ENCODE measurements around the gene STRBP.

Gene STRBP

DNA sequence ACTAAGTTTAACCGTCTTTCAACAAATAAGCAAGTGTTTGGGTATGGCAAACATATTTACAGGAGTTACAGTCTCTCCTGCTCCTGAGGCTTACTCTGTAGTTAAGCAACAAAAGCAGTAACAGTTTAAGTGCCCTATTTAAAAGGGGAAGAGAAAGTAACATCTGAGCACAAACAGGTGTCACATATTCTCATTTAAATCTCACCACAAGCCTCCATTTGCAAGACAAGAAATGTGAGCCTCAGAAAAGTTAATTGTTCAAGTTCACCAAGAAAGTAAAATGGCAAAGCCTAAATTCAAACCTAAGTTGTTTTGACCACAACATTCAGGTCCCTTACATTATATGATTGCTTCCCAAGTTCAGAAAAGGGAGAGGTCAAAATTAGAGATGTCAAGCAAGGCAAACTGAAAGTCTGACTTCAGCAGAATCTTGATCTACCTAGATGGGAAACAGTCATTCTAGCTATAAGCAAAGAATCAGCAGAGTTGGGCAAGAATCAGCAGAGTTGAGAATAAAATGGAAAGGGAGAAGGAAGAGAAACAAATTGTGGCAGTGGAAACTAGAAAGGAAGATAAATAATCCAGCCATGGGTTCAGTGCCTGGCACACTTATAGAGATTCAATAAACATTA lies 93.4 kb downstream of the STRBP start:
- no peaks in the 10 kb centered on the region for H3K36me3 ChIP-seq
- TF ChIP-seq, protein P1, sequence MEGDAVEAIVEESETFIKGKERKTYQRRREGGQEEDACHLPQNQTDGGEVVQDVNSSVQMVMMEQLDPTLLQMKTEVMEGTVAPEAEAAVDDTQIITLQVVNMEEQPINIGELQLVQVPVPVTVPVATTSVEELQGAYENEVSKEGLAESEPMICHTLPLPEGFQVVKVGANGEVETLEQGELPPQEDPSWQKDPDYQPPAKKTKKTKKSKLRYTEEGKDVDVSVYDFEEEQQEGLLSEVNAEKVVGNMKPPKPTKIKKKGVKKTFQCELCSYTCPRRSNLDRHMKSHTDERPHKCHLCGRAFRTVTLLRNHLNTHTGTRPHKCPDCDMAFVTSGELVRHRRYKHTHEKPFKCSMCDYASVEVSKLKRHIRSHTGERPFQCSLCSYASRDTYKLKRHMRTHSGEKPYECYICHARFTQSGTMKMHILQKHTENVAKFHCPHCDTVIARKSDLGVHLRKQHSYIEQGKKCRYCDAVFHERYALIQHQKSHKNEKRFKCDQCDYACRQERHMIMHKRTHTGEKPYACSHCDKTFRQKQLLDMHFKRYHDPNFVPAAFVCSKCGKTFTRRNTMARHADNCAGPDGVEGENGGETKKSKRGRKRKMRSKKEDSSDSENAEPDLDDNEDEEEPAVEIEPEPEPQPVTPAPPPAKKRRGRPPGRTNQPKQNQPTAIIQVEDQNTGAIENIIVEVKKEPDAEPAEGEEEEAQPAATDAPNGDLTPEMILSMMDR (IDR thresholded peaks at IDR 0.05), result no peak
- no peak overlapping the region for H3K4me3 ChIP-seq (ENCODE audit: low read depth in 1 of 2, low read length in 1 of 2)
- no peak overlapping the region for H3K27ac ChIP-seq
- H3K9me3 ChIP-seq, result no peaks in the 10 kb centered on the region
- H3K27me3 ChIP-seq, result no peaks in the 10 kb centered on the region
- no peaks in the 10 kb centered on the region for H3K4me1 ChIP-seq (ENCODE audit: control insufficient read depth in 1 of 2, insufficient read depth in 1 of 2, low read depth in 1 of 2, low read length in 1 of 2)

DNA sequence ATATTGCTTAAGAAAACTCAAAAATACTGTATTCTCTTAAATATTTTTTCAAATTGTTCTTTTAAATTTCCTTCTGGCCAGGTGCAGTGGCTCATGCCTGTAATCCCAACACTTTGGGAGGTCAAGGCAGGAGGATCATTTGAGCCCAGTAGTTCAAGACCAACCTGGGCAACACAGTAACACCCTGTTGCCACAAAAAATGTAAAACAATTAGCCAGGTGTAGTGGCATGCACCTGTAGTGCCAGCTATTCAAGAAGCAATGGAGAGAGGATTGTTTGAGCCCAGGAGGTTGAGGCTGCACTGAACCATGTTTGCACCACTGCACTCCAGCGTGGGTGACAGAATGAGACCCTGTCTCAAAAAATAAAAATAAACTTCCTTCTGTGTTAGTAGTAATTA lies 94.3 kb downstream of the STRBP start:
- Histone ChIP-seq H3K4me1 (ENCODE audit: control insufficient read depth in 1 of 2, insufficient read depth in 1 of 2, low read depth in 1 of 2, low read length in 1 of 2) (no peaks in the 10 kb centered on the region), H3K9me3 (no peaks in the 10 kb centered on the region), H3K36me3 (no peaks in the 10 kb centered on the region), H3K27ac (no peak overlapping the region), H3K27me3 (no peaks in the 10 kb centered on the region), H3K4me3 (ENCODE audit: low read depth in 1 of 2, low read length in 1 of 2) (no peak overlapping the region)
- TF ChIP-seq, protein P1 (IDR thresholded peaks at IDR 0.05), result no peak

DNA sequence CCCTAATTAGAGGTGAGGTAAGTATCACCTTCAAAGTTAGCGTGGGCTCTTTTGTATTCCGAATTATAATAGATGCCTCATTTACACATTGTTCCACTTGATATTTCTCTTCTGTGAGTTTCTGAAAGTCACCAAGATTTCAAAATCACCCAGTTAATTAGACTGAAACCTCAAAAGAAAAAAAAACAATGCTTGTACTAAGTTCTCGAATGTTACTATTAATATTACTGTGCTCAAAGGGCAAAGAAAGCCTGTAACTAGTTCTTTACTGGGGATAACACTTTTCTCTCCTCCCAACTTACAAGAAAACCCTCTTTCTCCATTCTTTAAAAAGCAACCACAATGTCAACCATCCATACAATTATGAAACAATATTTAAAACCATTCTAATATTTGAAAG lies 98.5 kb downstream of the STRBP start:
- TF ChIP-seq, protein P1 (IDR thresholded peaks at IDR 0.05), result no peak
- Histone ChIP-seq H3K9me3 (no peaks in the 10 kb centered on the region), H3K4me3 (ENCODE audit: low read depth in 1 of 2, low read length in 1 of 2) (no peak overlapping the region), H3K4me1 (ENCODE audit: control insufficient read depth in 1 of 2, insufficient read depth in 1 of 2, low read depth in 1 of 2, low read length in 1 of 2) (no peaks in the 10 kb centered on the region), H3K27ac (no peak overlapping the region), H3K27me3 (no peaks in the 10 kb centered on the region), H3K36me3 (no peaks in the 10 kb centered on the region)

DNA sequence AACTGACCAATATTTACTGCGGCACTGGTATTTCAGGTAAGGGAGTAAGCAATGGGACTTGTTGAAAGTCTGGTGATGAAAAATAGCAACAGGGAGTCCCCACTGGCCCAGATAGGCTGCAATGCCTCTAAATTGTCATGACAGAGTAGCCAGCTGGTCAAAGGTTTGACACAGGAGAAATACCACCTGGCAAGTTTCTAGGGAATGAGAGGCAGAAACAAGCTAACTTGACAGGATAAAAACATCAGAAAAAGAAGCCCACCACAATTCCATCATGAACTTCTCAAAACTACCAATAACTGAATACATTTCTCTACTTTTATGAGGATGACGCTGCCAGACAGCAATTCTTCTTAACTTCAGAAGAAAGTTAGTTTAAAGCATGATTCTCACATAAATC lies 99.8 kb downstream of the STRBP start:
- H3K27me3 ChIP-seq, result no peaks in the 10 kb centered on the region
- TF ChIP-seq, protein P1 (IDR thresholded peaks at IDR 0.05), result no peak
- no peak overlapping the region for H3K4me3 ChIP-seq (ENCODE audit: low read depth in 1 of 2, low read length in 1 of 2)
- no peaks in the 10 kb centered on the region for H3K4me1 ChIP-seq (ENCODE audit: control insufficient read depth in 1 of 2, insufficient read depth in 1 of 2, low read depth in 1 of 2, low read length in 1 of 2)
- no peak overlapping the region for H3K27ac ChIP-seq
- no peaks in the 10 kb centered on the region for H3K36me3 ChIP-seq
- H3K9me3 ChIP-seq, result no peaks in the 10 kb centered on the region

DNA sequence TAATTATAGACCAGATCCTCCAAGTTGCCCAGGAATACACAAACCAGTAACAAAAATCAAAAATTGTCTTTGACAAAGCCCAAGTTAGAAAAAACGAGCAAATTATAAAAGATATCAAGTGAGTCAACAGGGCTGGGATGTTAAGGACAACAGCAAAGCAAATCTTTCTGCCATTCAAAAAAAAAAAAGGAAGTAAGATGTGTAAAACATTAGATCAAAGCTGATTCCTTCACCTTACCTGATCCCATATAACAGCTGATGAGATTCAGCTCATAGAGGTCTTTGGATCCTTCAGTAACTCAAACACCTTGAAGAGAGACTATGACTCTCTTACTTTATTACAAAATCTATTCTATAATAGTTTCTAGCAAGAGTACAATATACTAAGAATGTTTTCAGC lies 100.9 kb downstream of the STRBP start:
- Histone ChIP-seq H3K27me3 (no peaks in the 10 kb centered on the region), H3K4me1 (ENCODE audit: control insufficient read depth in 1 of 2, insufficient read depth in 1 of 2, low read depth in 1 of 2, low read length in 1 of 2) (no peaks in the 10 kb centered on the region), H3K27ac (no peak overlapping the region), H3K9me3 (no peaks in the 10 kb centered on the region), H3K36me3 (no peaks in the 10 kb centered on the region), H3K4me3 (ENCODE audit: low read depth in 1 of 2, low read length in 1 of 2) (no peak overlapping the region)
- TF ChIP-seq, protein P1 (IDR thresholded peaks at IDR 0.05), result no peak

DNA sequence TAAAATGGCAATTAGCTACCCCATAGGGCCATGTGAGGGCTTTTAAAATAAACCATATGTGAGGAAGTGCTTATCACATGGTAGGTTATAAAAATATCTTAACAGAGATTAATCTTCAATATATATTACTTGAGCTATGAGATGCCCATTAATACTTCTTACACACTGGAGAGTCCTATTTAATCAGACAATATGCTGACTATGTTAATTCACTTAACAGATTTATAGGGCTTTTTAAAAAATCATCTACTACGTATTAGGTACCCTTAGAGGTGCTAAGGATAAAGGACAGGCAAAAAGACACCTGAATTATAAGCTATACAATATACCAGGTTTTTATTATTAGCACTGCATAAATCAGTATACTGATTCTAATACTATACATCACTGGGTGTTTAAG lies 102.6 kb downstream of the STRBP start:
- TF ChIP-seq, protein P1 (IDR thresholded peaks at IDR 0.05), result no peak
- Histone ChIP-seq H3K9me3 (no peaks in the 10 kb centered on the region), H3K27me3 (no peaks in the 10 kb centered on the region), H3K4me1 (ENCODE audit: control insufficient read depth in 1 of 2, insufficient read depth in 1 of 2, low read depth in 1 of 2, low read length in 1 of 2) (no peaks in the 10 kb centered on the region), H3K4me3 (ENCODE audit: low read depth in 1 of 2, low read length in 1 of 2) (no peak overlapping the region), H3K36me3 (no peaks in the 10 kb centered on the region), H3K27ac (no peak overlapping the region)

Measured in neutrophil (primary cell).